HG03108 (cell line): ENCODE results near the gene ARRB2.
"Not testable (repeated sequence)": the region's sequence is repeated elsewhere in the genome, so short reads cannot be mapped to it uniquely, and the experiment has no call there.

Source experiments
- ATAC-seq: cut with Tn5 transposase; IDR thresholded peaks from one replicate; pipeline ENCODE4 v1.9.1; 2021; ENCODE audit warnings: moderate library complexity; ENCODE audit not compliant: unreplicated experiment

ARRB2 gene

DNA sequence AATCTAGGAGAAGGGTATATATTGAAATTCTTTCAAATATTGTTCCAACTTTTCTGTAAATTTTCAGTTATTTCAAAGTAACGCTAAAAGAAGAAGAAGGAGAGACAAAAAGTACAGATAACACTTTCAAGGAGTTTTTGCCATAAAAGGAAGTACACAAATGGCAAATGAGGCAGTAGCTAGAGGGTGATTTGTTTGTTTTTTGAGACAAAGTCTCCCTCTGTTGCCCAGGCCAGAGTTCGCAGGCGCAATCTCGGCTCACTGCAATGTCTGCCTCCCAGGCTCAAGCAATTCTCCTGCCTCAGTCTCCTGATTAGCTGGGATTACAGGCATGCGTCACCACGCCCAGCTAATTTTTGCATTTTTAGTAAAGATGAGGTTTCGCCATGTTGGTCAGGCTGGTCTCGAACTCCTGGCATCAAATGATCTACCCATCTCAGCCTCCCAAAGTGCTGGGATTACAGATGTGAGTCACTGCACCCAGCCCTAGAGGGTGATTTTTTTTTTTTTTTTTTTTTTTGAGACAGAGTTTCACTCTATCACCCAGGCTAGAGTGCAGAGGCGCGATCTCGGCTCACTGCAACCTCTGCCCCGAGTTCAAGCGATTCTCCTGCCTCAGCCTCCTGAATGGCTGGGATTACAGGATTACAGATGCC is 10.9 kb upstream of the ARRB2 start:
- ATAC-seq = not testable (repeated sequence)

GRCh38 chr17:4701116-4701515 is 9.3 kb upstream of the ARRB2 start:
- no peak for ATAC-seq

DNA sequence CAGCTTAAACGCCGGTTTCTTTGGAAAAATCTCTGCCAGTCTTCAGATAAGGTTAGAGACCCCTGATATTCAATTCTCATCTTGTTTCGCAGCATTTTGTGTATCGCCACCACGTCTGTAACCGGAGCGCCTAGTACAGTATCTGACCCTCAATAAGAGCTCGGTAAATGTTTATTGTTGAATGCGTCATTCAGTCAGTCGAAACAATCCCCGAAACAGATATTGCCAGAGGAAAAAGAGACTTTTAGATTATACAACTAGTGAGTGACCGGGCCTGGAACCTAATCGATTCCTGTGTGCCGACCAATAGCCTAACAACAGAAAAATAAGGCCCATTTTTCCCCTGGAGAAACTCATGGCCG is 7.1 kb upstream of the ARRB2 start:
- ATAC-seq = no peak

DNA sequence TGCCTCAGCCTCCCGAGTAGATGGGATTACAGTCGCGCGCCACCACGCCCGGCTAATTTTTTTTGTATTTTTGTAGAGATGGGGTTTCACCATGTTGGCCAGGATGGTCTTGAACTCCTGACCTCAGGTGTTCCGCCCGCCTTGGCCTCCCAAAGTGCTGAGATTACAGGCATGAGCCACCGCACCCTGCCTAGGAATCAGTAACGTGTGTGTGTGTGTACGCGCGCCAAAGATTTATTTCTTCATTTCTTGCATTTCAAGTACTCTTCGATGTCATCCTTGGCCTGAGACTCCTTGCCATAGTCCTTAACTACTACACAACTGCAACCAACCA is 5.9 kb upstream of the ARRB2 start:
- ATAC-seq = not testable (repeated sequence)

GRCh38 chr17:4704991-4705390 is 5.4 kb upstream of the ARRB2 start:
- no peak for ATAC-seq

- ATAC-seq = no peak
These were observed 4.3 kb upstream of the ARRB2 start for GRCh38 chr17:4706121-4706520.

DNA sequence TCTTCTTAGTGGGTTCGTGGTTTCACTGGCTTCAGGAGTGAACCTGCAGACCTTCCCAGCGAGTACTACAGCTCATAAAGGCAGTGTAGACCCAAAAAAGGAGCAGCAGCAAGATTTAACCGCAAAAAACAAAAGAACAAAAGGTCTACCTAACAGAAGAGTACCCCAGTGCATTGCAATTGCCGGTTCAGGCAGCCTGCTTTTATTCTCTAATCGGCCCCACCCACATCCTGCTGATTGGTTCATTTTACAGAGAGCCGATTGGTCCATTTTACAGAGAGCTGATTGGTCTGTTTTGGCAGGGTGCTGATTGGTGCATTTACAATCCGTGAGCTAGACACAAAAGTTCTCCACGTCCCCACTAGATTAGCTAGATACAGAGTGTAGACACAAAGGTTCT is 2.0 kb upstream of the ARRB2 start:
- ATAC-seq = no peak

DNA sequence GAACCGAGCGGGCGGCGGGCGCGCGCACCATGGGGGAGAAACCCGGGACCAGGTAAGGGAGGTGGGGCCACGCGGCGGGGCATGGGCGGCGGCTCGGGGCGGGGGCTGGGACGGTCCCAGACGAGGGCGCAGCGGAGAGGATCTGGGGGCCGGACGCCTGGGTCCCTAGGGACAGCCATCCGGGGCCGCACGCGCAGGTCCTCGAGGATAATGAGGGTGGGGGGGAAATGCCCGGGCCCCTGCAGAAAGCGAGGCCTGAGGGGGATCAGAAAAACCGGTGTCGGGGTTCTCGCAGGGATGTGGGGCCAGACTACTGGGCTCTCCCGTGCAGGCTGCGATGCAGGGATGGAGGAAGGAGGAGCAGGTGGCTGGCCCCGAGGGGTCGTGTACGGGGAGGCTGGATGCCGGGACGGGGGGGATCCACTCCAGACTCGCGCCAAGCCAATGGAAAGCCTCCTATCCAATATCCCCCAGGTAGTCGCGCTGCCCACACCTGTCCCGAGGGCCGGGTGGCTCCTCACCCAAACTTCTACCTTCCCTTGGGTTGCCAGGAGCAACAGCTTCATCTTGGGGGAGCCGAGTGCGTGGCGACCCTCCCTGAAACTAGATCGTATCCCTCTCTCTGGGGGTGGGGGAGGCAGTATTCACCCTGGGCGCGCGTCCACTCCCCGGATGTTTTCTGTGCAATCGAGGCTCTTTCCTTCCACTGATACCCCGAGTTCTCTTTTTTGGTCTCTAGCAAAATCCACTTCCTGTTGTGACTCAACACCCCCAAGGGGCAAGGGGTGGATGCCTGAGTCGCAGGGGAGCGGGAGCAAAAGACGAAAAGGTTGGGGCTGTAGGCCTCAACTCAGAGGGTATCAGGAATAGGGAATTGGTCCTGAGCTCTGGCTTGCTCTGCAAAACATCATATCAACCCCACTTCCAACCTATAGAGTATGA is 532 bp downstream of the ARRB2 start:
- no peak for ATAC-seq

GRCh38 chr17:4711661-4712181 is 1.3 kb downstream of the ARRB2 start:
- no peak for ATAC-seq

GRCh38 chr17:4712526-4712925 is 2.1 kb downstream of the ARRB2 start:
- ATAC-seq = no peak

DNA sequence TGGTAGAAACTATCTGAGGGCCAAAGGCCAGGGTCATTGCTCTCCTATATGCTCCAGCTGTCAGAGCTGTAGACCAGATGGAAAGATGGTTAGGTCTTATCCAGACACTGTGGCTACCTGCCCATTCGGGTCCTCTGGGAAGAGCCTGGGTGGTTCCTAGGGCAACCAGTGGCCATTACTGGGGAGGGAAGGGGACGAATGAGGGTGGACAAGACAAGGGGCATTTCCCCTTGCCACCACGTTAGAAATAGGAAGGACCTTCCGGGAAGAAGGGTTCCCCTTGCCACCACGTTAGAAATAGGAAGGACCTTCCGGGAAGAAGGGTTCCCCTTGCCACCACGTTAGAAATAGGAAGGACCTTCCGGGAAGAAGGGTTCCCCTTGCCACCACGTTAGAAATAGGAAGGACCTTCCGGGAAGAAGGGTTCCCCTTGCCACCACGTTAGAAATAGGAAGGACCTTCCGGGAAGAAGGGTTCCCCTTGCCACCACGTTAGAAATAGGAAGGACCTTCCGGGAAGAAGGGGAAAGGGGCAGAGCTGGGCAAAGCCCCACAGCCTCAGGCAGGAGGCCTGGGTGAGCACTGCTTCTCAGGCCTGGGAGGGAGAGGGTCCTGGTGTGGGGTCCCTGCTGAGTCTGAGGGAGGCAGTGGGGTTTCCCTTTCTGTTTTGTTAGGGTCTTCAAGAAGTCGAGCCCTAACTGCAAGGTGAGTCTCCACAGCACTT is 4.1 kb downstream of the ARRB2 start:
- not testable (repeated sequence) for ATAC-seq

DNA sequence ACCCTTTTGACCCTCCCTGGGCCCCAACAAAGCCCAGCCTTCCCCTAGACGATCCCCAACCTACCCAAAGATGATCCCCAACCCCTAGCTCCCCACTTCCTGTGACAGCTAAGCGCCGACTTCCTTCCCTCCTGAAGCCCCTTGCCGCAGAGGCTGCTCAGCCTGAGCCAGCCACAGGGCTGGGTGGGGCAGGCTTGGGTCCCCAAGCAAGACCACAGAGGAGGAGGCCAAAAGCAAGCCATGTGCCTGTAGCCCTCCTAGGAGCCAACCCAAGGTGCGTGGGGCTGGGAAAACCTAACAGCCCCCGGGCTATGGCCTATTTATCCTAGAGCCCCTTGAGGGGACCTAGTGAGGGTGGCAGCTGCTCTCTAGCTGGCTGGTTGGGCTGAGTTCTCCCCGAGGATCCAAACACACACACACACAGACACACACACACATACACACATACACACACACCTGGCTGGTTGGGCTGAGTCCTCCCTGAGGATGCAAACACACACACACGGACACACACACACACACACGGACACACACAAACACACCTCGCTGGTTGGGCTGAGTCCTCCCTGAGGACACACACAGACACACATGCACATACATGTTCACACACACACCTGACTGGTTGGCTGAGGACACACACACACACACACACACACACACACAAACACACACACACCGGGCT is 4.8 kb downstream of the ARRB2 start:
- no peak for ATAC-seq

- no peak for ATAC-seq
These were observed 5.6 kb downstream of the ARRB2 start for GRCh38 chr17:4716081-4716480.

GRCh38 chr17:4717791-4718190 is 7.4 kb downstream of the ARRB2 start:
- ATAC-seq = no peak

GRCh38 chr17:4718276-4718675 is 7.8 kb downstream of the ARRB2 start:
- no peak for ATAC-seq

- ATAC-seq = no peak
These were observed 8.7 kb downstream of the ARRB2 start for GRCh38 chr17:4719146-4719545.

DNA sequence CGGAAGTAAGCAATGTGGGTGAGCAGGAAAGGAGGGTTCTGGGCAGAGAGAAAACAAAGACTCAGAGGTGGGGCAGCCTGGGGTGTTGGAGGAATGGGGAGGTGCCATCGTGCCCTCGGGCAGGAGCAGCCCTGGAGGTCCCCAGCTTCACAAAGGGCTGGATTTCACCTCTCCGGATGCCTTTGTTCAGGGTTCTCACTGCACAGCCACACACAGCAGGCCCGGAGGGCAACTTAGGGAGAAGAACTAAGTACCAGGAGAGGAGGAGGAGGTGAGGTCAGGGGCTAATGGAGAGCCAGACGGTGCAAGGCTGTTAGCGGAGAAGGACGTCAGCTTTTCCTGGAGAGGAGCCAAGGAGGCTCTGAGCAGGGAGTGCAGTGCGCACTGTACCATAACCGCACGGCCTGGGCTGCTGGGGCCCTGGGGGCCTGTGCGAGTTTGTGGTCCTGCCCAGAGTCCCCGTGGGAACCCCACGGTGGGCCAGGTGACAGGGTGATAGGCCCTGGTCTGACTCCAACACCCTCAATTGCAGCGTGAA is 9.3 kb downstream of the ARRB2 start:
- no peak for ATAC-seq

- ATAC-seq = no peak
These were observed 10.4 kb downstream of the ARRB2 start for GRCh38 chr17:4720787-4721186.

GRCh38 chr17:4721203-4722135 is 11.0 kb downstream of the ARRB2 start:
- ATAC-seq = no peak
